HEK293T (cell line): ENCODE results near the gene CEP89.

Experiments
- ARNT ChIP-seq: fragments of 450-650 bp; IDR thresholded peaks from 2 replicates; pipeline ENCODE4 v1.6.1; 2017; ENCODE audit warnings: mild to moderate bottlenecking
- FOXA1 ChIP-seq: fragments of 450-650 bp; IDR thresholded peaks from 2 replicates; pipeline ENCODE4 v1.6.1; 2016; ENCODE audit warnings: mild to moderate bottlenecking
- FOXM1 ChIP-seq: fragments of 450-650 bp; IDR thresholded peaks from 2 replicates; pipeline ENCODE4 v1.6.1; 2017; ENCODE audit warnings: mild to moderate bottlenecking, borderline replicate concordance
- LEF1 ChIP-seq: fragments of 450-650 bp; IDR thresholded peaks from 2 replicates; pipeline ENCODE4 v1.6.1; 2017; ENCODE audit warnings: mild to moderate bottlenecking, borderline replicate concordance
- SP1 ChIP-seq: fragments of 450-650 bp; IDR thresholded peaks from 2 replicates; pipeline ENCODE4 v1.6.1; 2017
- SUZ12 ChIP-seq: fragments of 450-650 bp; IDR thresholded peaks from 2 replicates; pipeline ENCODE4 v1.6.1; 2016; ENCODE audit warnings: mild to moderate bottlenecking
- TARDBP ChIP-seq: fragments of 450-650 bp; IDR thresholded peaks from 2 replicates; pipeline ENCODE4 v1.6.1; 2016

DNA sequence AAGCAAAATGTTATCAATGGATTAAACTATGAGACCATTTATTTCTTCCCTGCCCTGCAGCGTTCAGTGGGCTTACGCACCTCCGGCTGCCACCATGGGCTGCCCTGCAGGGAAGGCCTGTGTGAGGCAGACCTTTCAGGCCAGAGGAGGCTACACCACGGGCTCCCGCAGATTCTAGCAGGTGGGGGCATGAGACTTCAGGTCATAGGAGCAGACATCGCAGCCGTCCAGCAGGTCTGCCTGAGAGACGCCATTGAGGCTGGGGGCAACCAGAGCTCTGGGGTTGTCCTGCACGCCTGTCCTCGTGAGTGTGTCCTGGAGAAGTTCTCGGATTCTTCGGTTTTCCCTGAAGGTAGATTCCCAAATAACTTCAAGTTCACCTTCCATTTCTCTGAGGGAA is 92.8 kb downstream of the CEP89 start:
- TF ChIP-seq SP1 = no peak
- no peak for TF ChIP-seq LEF1
- TF ChIP-seq TARDBP = no peak
- TF ChIP-seq ARNT = no peak
- TF ChIP-seq FOXA1 = no peak
- TF ChIP-seq SUZ12 = no peak
- TF ChIP-seq FOXM1 = no peak
